Mammary epithelial cell (primary cell): Measurements from ENCODE around the gene TOGARAM2.

Experiments used
- CTCF ChIP-seq, 2 donors: IDR thresholded peaks in 1 of 2; conservative IDR thresholded peaks in 1 of 2; 2 replicates each; pipeline ENCODE4 v1.5.1; 2011 to 2012; ENCODE audit warnings: inconsistent platforms in 2 of 2, low read length in 2 of 2, mild to moderate bottlenecking in 2 of 2, control low read depth in 1 of 2, low read depth in 1 of 2; ENCODE audit not compliant: insufficient read depth in 1 of 2; ENCODE audit errors: extremely low read depth in 1 of 2
- EZH2 ChIP-seq: IDR thresholded peaks from 2 replicates; pipeline ENCODE4 v1.6.1; 2012; ENCODE audit warnings: low read length, inconsistent platforms, borderline replicate concordance

GRCh38 chr2:28955467-28955866, 25.6 kb upstream of the TOGARAM2 start:
- TF ChIP-seq CTCF (conservative IDR thresholded peaks at IDR 0.05 in 1 of 2, IDR thresholded peaks at IDR 0.05 in 1 of 2; ENCODE audit: extremely low read depth in 1 of 2, insufficient read depth in 1 of 2, low read depth in 1 of 2, low read length in 2 of 2) = no peak
- TF ChIP-seq EZH2 = no peak
